PC-3 (cell line): ENCODE results near the gene NPW. TPM values are rescaled to one million over a fixed set of nuclear protein-coding genes. Genes with fewer than 3 reads are reported as not detected.

Source experiments
- ATAC-seq: fragments of 200-7000 bp; cut with Tn5 transposase; 2 replicates; pipeline ENCODE4 v1.9.1; 2020; ENCODE audit warnings: mild to moderate bottlenecking, moderate library complexity
- BruUV-seq: library from RNA; stranded (reverse); fragments of 400-500 nt; replicated peaks from 2 replicates; lab custom pipeline; 2021; lab: Mats Ljungman, UMichigan
- CTCF ChIA-PET: fragments of 300-600 bp; sonication (Branson Sonifier 250); formaldehyde crosslinking; loops from one replicate; lab custom pipeline; 2022; ENCODE audit warnings: antibody characterized with exemption; lab: Charles Lee
- POLR2A ChIA-PET: fragments of 300-600 bp; sonication (Branson Sonifier 250); formaldehyde crosslinking; loops from one replicate; lab custom pipeline; 2022; ENCODE audit warnings: antibody characterized with exemption; ENCODE audit not compliant: unreplicated experiment; lab: Charles Lee
- DNase-seq: peaks from one replicate; pipeline ENCODE4 v3.0.0-alpha.2; 2015
- H2AFZ ChIP-seq: fragments of 300-600 bp; sonication (generic); 2 replicates; pipeline ENCODE4 v1.6.0; 2016; ENCODE audit warnings: antibody characterized with exemption, low read length
- H3F3A ChIP-seq: fragments of 300-600 bp; sonication (generic); one replicate; pipeline ENCODE4 v1.6.0; 2017; ENCODE audit warnings: antibody characterized with exemption, low read length, control low read depth, mild to moderate bottlenecking; ENCODE audit not compliant: unreplicated experiment
- H3K27ac ChIP-seq: fragments of 300-600 bp; sonication (generic); 2 replicates; pipeline ENCODE4 v1.5.1; 2016; ENCODE audit warnings: mild to moderate bottlenecking, low read length
- H3K27me3 ChIP-seq: fragments of 300-600 bp; sonication (generic); 2 replicates; pipeline ENCODE4 v1.6.1; 2016; ENCODE audit warnings: low read length, mixed read lengths
- H3K36me3 ChIP-seq: fragments of 300-600 bp; sonication (generic); 2 replicates; pipeline ENCODE4 v1.6.1; 2016; ENCODE audit warnings: low read depth, mixed run types, low read length, mixed read lengths
- H3K4me1 ChIP-seq: fragments of 300-600 bp; sonication (generic); 2 replicates; pipeline ENCODE4 v1.5.1; 2016; ENCODE audit warnings: low read length; ENCODE audit not compliant: insufficient read depth
- H3K4me2 ChIP-seq: fragments of 300-600 bp; sonication (generic); 2 replicates; pipeline ENCODE4 v1.6.0; 2016; ENCODE audit warnings: low read length
- H3K4me3 ChIP-seq: fragments of 300-600 bp; sonication (generic); 2 replicates; pipeline ENCODE4 v1.5.1; 2016; ENCODE audit warnings: mild to moderate bottlenecking, low read length, mixed read lengths
- H3K79me2 ChIP-seq: fragments of 300-600 bp; sonication (generic); 2 replicates; pipeline ENCODE4 v1.6.1; 2017; ENCODE audit warnings: low read length, mixed read lengths
- H3K9ac ChIP-seq: fragments of 300-600 bp; sonication (generic); 2 replicates; pipeline ENCODE4 v1.6.0; 2016; ENCODE audit warnings: mild to moderate bottlenecking, low read length
- H3K9me2 ChIP-seq: fragments of 300-600 bp; sonication (generic); replicated peaks from 2 replicates; pipeline ENCODE4 v1.6.1; 2016; ENCODE audit warnings: mixed run types, low read length, mixed read lengths
- H3K9me3 ChIP-seq: fragments of 300-600 bp; sonication (generic); 2 replicates; pipeline ENCODE4 v1.6.1; 2016; ENCODE audit warnings: low read length, mixed read lengths
- H4K20me1 ChIP-seq: fragments of 300-600 bp; sonication (generic); 2 replicates; pipeline ENCODE4 v1.6.1; 2016; ENCODE audit warnings: low read length, mixed read lengths
- EZH2 ChIP-seq: fragments of 300-600 bp; sonication (generic); IDR thresholded peaks from one replicate; pipeline ENCODE4 v1.6.1; 2017; ENCODE audit warnings: antibody characterized with exemption, mild to moderate bottlenecking, low read length; ENCODE audit not compliant: unreplicated experiment
- EZH2phosphoT487 ChIP-seq: fragments of 300-600 bp; sonication (generic); IDR thresholded peaks from 2 replicates; pipeline ENCODE4 v1.6.1; 2018; ENCODE audit warnings: mild to moderate bottlenecking, antibody characterized with exemption, low read length, borderline replicate concordance
- intact Hi-C: fragments of 100-400 bp; cut with micrococcal nuclease; formaldehyde crosslinking; loops from 2 replicates; pipeline ENCODE4 v1.9.0; 2023
- total RNA-seq: library from RNA; depleted of rRNA; stranded (reverse); fragments of >200 nt; gene quantifications from 2 replicates; pipeline ENCODE4 v1.2.3, GENCODE V29; 2014
- TF ChIP-seq, protein P1 (sequence below): fragments of 300-600 bp; sonication (generic); conservative IDR thresholded peaks from 2 replicates; pipeline ENCODE4 v1.5.1; 2017; ENCODE audit warnings: antibody characterized with exemption, low read depth, mild to moderate bottlenecking, low read length

The NPW gene
- total RNA-seq, 1 experiment from 2014 or later: 3.8 TPM

GRCh38 chr16:1998852-1999801 lies 20.5 kb upstream of the NPW start:
- Histone ChIP-seq H3K27me3 (no peaks in the 10 kb centered on the region), H3K4me3 (no peak overlapping the region), H3K4me1 (no peaks in the 10 kb centered on the region; the same call in 1 of the 2 replicates), H2AFZ (no peak overlapping the region), H3K9me2 (no peaks in the 10 kb centered on the region), H3K9ac (no peak overlapping the region), H3F3A (no peaks in the 10 kb centered on the region), H3K36me3 (peaks cover 3% of the 10 kb centered on the region; the same call in 1 of the 2 replicates), H3K4me2 (no peak overlapping the region), H3K79me2 (peaks cover 11% of the 10 kb centered on the region), H4K20me1 (peaks cover 8% of the 10 kb centered on the region; the same call in 1 of the 2 replicates), H3K9me3 (no peaks in the 10 kb centered on the region), H3K27ac (no peak overlapping the region)
- TF ChIP-seq EZH2phosphoT487 (no peak), EZH2 (no peak)
- TF ChIP-seq, protein P1, sequence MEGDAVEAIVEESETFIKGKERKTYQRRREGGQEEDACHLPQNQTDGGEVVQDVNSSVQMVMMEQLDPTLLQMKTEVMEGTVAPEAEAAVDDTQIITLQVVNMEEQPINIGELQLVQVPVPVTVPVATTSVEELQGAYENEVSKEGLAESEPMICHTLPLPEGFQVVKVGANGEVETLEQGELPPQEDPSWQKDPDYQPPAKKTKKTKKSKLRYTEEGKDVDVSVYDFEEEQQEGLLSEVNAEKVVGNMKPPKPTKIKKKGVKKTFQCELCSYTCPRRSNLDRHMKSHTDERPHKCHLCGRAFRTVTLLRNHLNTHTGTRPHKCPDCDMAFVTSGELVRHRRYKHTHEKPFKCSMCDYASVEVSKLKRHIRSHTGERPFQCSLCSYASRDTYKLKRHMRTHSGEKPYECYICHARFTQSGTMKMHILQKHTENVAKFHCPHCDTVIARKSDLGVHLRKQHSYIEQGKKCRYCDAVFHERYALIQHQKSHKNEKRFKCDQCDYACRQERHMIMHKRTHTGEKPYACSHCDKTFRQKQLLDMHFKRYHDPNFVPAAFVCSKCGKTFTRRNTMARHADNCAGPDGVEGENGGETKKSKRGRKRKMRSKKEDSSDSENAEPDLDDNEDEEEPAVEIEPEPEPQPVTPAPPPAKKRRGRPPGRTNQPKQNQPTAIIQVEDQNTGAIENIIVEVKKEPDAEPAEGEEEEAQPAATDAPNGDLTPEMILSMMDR: no peak
- ChIA-PET POLR2A (no interaction called here), CTCF (no interaction called here)
- intact Hi-C loops: no loop called here
- no peak for ATAC-seq
- no peak for DNase-seq
- no TSS peak for BruUV-seq

- H3K4me3 ChIP-seq: no peak overlapping the region
- H3K27ac ChIP-seq: no peak overlapping the region
- 0 out of 2 replicates have a peak, but pooled peaks cover under 1% of the 10 kb centered on the region for H3K4me1 ChIP-seq
- peaks cover 19% of the 10 kb centered on the region for H3K79me2 ChIP-seq
- H3K4me2 ChIP-seq: no peak overlapping the region
- POLR2A ChIA-PET: no interaction called here
- no peaks in the 10 kb centered on the region for H3F3A ChIP-seq
- ATAC-seq: no peak
- TF ChIP-seq EZH2 (no peak), EZH2phosphoT487 (no peak)
- TF ChIP-seq, protein P1: no peak
- no peak overlapping the region for H2AFZ ChIP-seq
- intact Hi-C loops: no loop called here
- no peaks in the 10 kb centered on the region for H3K9me2 ChIP-seq
- H4K20me1 ChIP-seq: peaks cover 11% of the 10 kb centered on the region; the same call in 1 of the 2 replicates
- DNase-seq: no peak
- H3K27me3 ChIP-seq: no peaks in the 10 kb centered on the region
- peaks cover 3% of the 10 kb centered on the region; the same call in 1 of the 2 replicates for H3K36me3 ChIP-seq
- no peaks in the 10 kb centered on the region for H3K9me3 ChIP-seq
- CTCF ChIA-PET: no interaction called here
- no TSS peak for BruUV-seq
- no peak overlapping the region for H3K9ac ChIP-seq
Observed at GRCh38 chr16:1999866-2000514, 19.6 kb upstream of the NPW start.
